Measurements from ENCODE around the gene CDK6.

GRCh38 chr7:92781117-92781720 lies 55.2 kb downstream of the CDK6 start:
- TF ChIP-seq CTCF (IDR thresholded peaks at IDR 0.05; ENCODE audit: borderline replicate concordance, extremely low read depth, low read length, poor library complexity, severe bottlenecking) (no peak), EZH2 (IDR thresholded peaks at IDR 0.05; ENCODE audit: borderline replicate concordance, low read depth, low read length, severe bottlenecking) (no peak)
